ENCODE data around the gene ODF2L. TPM values are rescaled to one million over a fixed set of nuclear protein-coding genes. Genes with fewer than 3 reads are reported as not detected.

Gene ODF2L
- total RNA-seq, 1 donor from 2014 or later: 6.4 TPM

DNA sequence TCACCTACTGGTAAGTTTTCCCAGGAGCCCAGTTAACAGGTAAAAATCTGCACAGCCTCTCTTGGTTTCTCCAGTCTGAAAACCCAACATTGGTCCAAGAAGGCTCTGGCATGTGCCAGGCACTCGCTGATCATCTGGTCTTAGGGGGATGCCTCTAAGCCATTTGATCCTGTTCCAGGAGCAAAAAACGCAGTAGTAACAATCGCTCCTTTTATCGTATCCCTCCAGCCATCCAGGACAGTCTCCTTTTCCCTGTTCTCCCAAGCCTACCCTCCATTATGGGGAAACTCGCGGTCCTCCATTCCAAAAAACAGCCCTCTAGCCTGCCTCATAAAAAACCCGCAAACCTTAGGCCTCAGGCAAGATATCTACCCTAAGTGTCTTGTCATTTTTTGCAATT is 56.2 kb downstream of the ODF2L start:
- H3K9me3 ChIP-seq (replicated peaks): peaks cover 6% of the 10 kb centered on the region
- intact Hi-C loops (cut with micrococcal nuclease): no loop called here
- TF ChIP-seq CTCF (IDR thresholded peaks at IDR 0.05; ENCODE audit: borderline replicate concordance): no peak
- H3K4me3 ChIP-seq: no peak overlapping the region
- no peaks in the 10 kb centered on the region for H3K4me1 ChIP-seq
- no peaks in the 10 kb centered on the region for H3K27me3 ChIP-seq (ENCODE audit: low read depth)
- DNase-seq: no peak
- no peaks in the 10 kb centered on the region for H3K36me3 ChIP-seq
- no peak overlapping the region for H3K27ac ChIP-seq (replicated peaks)

- no peak overlapping the region for H3K4me3 ChIP-seq
- intact Hi-C loops (cut with micrococcal nuclease): no loop called here
- H3K36me3 ChIP-seq: no peaks in the 10 kb centered on the region
- H3K27ac ChIP-seq (replicated peaks): no peak overlapping the region
- TF ChIP-seq CTCF (IDR thresholded peaks at IDR 0.05; ENCODE audit: borderline replicate concordance): no peak
- no peak for DNase-seq
- no peaks in the 10 kb centered on the region for H3K27me3 ChIP-seq (ENCODE audit: low read depth)
- no peaks in the 10 kb centered on the region for H3K9me3 ChIP-seq (replicated peaks)
- no peaks in the 10 kb centered on the region for H3K4me1 ChIP-seq
These were observed 56.9 kb downstream of the ODF2L start for GRCh38 chr1:86339014-86339812.

- intact Hi-C loops (cut with micrococcal nuclease): no loop called here
These were observed 60.2 kb downstream of the ODF2L start for GRCh38 chr1:86335916-86336315.

DNA sequence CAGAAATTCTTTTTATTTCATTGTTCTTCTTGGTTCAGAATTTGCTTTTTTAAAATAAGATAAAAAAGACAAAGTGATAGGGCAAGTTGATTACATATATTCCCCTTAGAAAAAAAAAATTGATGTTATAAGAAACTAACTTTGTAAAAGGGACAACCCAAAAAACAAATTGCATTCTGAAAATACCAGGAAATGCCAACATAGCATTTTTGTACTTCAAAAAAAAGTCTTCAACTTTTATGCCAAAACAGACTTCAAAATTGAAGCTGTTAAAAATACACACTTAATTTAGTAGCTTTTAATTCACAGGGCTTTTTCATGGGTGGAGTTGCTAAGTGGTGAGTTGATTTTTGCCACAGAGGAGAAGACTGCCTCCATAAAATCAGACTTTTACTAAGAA is 70.9 kb downstream of the ODF2L start:
- no peaks in the 10 kb centered on the region for H3K27me3 ChIP-seq (ENCODE audit: low read depth)
- TF ChIP-seq CTCF (IDR thresholded peaks at IDR 0.05; ENCODE audit: borderline replicate concordance): no peak
- intact Hi-C loops (cut with micrococcal nuclease): no loop called here
- H3K9me3 ChIP-seq (replicated peaks): no peaks in the 10 kb centered on the region
- H3K27ac ChIP-seq (replicated peaks): no peak overlapping the region
- no peaks in the 10 kb centered on the region for H3K36me3 ChIP-seq
- H3K4me1 ChIP-seq: no peaks in the 10 kb centered on the region
- H3K4me3 ChIP-seq: no peak overlapping the region
- no peak for DNase-seq

More at GRCh38 chr1:86335916-86336315, 60.2 kb downstream of the ODF2L start:
- TF ChIP-seq CTCF (IDR thresholded peaks at IDR 0.05; ENCODE audit: borderline replicate concordance): no peak
- no peaks in the 10 kb centered on the region for H3K27me3 ChIP-seq (ENCODE audit: low read depth)
- DNase-seq: no peak
- no peak overlapping the region for H3K4me3 ChIP-seq
- H3K36me3 ChIP-seq: no peaks in the 10 kb centered on the region
- H3K9me3 ChIP-seq (replicated peaks): peaks cover 6% of the 10 kb centered on the region
- no peaks in the 10 kb centered on the region for H3K4me1 ChIP-seq
- no peak overlapping the region for H3K27ac ChIP-seq (replicated peaks)

GRCh38 chr1:86324130-86324822 is 71.8 kb downstream of the ODF2L start:
- H3K27me3 ChIP-seq (ENCODE audit: low read depth): no peaks in the 10 kb centered on the region
- DNase-seq: no peak

More at GRCh38 chr1:86324130-86324822, 71.8 kb downstream of the ODF2L start:
- Histone ChIP-seq H3K4me3 (no peak overlapping the region), H3K9me3 (replicated peaks) (no peaks in the 10 kb centered on the region), H3K4me1 (no peaks in the 10 kb centered on the region), H3K36me3 (no peaks in the 10 kb centered on the region), H3K27ac (replicated peaks) (no peak overlapping the region)
- intact Hi-C loops (cut with micrococcal nuclease): no loop called here
- no peak for TF ChIP-seq CTCF (IDR thresholded peaks at IDR 0.05; ENCODE audit: borderline replicate concordance)
